NOMO-1 treated with dmso at 0.1 percent for 144 hours (cell line): ENCODE measurements around the gene CEP192.
"Not testable (repeated sequence)": the region's sequence is repeated elsewhere in the genome, so short reads cannot be mapped to it uniquely, and the experiment has no call there.

Experiments used
- DNase-seq: peaks from one replicate; lab custom pipeline; 2025; ENCODE audit not compliant: unreplicated experiment; lab: John Stamatoyannopoulos, UW

Gene CEP192, protein sequence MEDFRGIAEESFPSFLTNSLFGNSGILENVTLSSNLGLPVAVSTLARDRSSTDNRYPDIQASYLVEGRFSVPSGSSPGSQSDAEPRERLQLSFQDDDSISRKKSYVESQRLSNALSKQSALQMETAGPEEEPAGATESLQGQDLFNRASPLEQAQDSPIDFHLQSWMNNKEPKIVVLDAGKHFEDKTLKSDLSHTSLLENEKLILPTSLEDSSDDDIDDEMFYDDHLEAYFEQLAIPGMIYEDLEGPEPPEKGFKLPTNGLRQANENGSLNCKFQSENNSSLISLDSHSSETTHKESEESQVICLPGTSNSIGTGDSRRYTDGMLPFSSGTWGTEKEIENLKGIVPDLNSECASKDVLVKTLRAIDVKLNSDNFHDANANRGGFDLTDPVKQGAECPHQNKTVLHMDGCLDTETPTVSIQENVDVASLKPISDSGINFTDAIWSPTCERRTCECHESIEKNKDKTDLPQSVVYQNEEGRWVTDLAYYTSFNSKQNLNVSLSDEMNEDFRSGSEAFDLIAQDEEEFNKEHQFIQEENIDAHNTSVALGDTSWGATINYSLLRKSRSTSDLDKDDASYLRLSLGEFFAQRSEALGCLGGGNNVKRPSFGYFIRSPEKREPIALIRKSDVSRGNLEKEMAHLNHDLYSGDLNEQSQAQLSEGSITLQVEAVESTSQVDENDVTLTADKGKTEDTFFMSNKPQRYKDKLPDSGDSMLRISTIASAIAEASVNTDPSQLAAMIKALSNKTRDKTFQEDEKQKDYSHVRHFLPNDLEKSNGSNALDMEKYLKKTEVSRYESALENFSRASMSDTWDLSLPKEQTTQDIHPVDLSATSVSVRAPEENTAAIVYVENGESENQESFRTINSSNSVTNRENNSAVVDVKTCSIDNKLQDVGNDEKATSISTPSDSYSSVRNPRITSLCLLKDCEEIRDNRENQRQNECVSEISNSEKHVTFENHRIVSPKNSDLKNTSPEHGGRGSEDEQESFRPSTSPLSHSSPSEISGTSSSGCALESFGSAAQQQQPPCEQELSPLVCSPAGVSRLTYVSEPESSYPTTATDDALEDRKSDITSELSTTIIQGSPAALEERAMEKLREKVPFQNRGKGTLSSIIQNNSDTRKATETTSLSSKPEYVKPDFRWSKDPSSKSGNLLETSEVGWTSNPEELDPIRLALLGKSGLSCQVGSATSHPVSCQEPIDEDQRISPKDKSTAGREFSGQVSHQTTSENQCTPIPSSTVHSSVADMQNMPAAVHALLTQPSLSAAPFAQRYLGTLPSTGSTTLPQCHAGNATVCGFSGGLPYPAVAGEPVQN (N-terminal part only)

GRCh38 chr18:12990967-12991820, at the start of gene CEP192:
CEP192 (plus strand) TSS chr18:12991362; CDS start chr18:12999425, 8,063 bp downstream.
- DNase-seq = peak; percentile 98

DNA sequence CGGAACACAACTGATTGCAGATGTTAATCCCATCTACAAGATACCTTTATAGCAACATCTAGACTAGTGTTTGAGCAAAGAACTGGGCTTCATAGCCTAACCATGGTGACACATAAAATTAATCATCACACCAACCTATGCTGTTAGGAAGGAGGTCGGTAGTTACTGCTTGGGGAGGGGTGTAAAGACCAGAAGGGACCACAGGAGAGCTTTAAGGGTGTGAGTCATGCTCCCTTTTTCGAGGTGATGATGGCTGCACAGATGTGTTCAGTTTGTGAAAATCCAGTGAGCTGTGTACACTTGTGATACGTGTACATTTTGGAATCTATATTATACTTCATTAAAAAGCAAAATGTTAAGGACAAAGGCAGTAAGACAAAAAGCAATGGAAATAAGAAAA, 47.9 kb upstream of the CEP192 start:
- DNase-seq = no peak

DNA sequence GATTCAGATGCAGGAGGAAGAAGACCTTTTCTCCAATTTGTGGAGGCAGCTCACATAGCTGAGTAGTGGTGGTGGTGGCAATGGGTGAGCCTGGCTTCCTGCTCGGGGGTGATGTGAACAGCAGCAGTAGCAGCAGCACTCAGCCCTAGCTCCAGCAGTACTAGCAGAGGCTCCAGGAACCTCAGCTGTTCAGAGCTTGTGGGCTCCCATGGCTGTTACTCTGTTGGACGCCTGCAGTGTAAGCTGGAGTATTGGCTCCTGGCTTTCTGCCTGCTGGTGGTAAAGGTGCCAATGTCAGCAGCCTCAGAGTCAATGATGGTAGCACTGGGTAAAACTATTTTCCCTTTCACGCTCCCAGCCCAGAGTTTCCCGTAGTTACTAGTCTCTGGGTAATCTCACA, 46.5 kb upstream of the CEP192 start:
- no peak for DNase-seq

GRCh38 chr18:12946549-12947284, 44.4 kb upstream of the CEP192 start:
- DNase-seq = no peak

DNA sequence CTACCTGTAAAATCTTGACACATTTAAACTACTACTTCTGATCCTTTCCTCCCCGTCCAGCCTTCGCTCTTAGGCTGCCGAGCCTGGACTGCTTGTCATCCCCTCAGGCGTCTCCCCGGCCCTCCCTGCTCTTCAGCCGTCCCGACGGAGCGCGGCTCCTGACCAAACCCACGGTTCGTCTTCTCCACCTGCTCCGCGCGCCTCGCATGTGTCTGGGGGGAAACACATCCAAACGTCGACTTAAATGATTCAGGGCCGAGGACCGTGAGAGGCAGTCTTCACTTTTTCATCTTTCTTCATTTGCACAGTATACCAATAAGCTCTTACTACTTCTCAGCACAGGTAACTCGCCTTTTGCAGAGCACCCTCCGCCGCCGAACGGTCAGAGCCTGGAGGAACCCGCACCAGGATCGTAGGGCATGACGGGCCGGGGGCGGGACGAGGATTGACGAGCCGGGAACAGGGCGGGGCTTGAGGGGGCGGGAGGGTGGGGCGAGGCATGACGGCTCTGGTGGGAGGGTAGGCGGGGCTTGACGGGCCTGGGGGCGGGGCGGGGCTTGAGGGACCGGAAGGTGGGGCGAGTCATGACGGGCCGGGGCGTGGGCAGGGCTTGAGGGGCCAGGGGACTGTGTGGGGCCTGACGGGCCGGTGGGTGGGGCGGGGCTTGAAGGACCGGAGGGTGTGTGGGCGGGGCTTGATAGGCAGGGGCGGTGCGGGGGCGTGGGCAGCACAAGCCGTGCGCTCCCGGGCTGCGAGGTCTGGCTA, 43.7 kb upstream of the CEP192 start, which contains the start of gene SEH1L:
Gene SEH1L, plus strand, starts transcription at position 727 of the 765 bp plus-strand sequence. CDS start 111 bp downstream, outside the sequence.
- DNase-seq = peak; percentile 93

DNA sequence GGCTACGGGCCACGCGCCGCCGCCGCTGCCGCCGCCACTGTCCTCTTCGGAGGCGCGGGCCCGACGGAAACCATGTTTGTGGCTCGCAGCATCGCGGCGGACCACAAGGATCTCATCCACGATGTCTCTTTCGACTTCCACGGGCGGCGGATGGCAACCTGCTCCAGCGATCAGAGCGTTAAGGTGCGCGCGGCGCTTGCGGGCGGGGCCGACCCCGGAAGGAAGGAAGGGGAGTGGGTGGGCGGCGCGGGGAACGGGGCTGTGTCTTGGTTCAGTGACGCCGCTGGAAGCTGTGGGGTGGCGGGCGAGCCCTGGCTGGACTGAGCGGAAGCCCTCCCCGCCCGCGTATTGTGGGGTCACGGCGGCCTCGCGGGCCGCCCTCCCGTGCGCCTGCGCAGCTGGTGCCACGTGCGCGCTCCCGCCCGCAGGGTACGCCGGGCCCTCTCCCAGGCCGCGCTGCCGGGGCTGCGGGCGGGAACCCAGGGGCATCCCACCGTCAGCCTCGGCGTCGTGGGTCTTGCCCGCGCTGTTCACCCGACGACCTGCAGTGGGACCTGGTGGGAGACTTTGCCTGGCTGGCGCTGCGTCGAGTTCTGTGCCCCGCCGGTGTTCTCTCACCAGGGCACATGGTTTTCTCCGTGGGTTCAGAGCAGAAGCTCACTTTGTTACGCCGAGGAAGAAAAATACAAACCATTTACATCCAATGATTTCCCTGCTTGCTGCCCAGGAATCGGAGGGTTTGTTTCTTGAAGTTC, 42.9 kb upstream of the CEP192 start:
- peak; percentile 90 for DNase-seq

- DNase-seq = no peak
Measured at GRCh38 chr18:12958478-12958877, 32.7 kb upstream of the CEP192 start.

DNA sequence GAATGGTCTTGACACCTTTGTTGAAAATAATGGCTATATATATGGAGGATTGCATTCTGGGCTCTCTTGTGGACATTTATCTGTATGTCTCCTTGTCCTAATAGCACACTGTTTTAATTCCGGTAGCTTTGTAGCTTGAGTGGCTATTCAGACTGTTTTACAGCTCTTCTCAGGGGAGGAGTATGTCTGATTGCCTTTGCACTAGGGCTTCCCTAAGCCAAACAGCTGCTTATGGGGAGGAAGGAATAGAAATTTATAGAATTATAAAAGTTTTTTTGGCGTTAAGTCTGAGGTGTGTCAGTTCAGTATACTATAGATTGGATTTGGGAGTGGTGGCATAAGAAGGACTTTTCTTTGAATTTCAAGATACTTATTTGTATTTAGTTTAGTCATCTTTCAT, 30.8 kb upstream of the CEP192 start:
- no peak for DNase-seq

DNA sequence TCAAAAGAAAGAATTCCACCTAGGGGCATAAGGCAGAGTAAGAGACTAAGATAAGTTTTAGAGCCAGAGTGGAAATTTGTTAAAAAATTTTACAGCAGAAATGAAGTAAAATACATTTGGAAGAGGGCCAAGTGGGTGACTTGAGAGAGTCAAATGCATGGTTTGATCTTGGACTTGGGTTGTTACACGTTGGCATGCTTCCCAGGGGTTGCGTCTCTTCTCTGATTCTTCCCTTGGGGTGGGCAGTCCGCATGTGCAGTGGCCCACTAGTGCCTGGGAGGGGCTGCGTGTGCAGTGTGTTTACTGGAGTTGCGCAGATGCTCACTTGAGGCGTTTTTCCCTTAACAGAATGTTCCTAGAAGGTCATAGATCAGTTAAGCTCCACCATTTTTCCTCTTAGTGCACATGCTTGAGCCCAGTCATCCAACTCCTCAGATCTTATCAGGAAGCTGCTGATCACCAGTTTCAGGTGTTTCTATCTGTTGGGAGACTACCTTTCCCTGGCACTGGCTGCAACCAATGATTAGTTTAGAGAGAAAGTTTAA, 30.2 kb upstream of the CEP192 start:
- no peak for DNase-seq

GRCh38 chr18:12963069-12963468, 28.1 kb upstream of the CEP192 start:
- no peak for DNase-seq

- no peak for DNase-seq
Measured at GRCh38 chr18:12968115-12968514, 23.0 kb upstream of the CEP192 start.

- DNase-seq = no peak
Measured at GRCh38 chr18:12968619-12969018, 22.5 kb upstream of the CEP192 start.

DNA sequence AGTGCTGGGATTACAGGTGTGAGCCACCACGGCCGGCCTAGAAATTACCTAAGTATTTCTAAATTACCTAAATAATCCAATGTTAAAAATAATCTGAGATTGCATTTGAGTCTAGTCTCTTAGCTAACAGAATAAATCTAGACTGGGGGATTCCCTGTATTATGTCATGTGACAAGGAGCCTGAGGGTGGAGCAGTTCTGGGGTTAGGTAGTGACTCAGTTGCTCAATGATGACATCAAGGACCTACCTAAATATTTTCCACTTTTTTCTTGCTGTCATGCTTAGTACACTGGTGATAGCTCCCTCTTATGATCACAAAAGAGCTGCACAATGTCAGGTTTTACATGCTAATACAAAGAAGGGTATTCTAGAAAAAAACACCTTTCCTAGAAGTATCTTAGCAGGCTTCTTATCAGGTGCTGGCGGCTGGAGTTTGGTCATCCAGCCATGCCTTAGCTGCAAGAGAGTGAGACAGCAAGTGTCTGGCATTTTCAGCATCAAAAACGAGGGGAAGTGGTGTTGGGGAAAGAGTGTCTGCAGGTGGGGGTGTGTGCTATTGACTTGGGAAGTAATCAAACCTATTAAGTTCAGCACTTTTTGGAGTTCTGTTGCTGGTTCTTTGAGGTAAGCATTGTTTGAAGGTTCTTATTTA, 17.5 kb upstream of the CEP192 start:
- no peak for DNase-seq

GRCh38 chr18:12975488-12975887, 15.7 kb upstream of the CEP192 start:
- DNase-seq = no peak

DNA sequence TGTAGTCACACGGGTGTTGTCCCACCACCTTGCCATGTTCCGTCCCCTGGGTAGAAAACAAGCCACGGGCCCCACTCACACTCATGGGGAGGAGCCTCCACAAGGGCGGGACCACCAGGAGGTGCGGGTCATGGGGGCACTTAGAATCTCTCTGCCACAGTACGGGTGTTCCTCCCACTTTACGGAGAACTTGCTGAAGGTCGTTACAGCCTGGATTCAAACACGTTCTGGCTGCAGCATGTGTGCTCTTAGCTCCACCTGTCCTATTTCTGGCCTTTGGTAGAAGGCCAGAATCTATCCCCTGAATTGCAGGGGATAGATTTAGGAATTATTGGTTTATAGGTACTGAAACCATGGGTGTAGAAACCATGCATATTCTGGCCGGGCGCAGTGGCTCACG, 14.9 kb upstream of the CEP192 start:
- no peak for DNase-seq

GRCh38 chr18:12980065-12980464, 11.1 kb upstream of the CEP192 start:
- DNase-seq = not testable (repeated sequence)
